GM19025 (cell line): ENCODE measurements around the gene DPY19L2.
A peak's percentile ranks its signal among the peaks of the same experiment; 100 is the strongest.
"Not testable (repeated sequence)": the region's sequence is repeated elsewhere in the genome, so short reads cannot be mapped to it uniquely, and the experiment has no call there.

Experiments used
- ATAC-seq: cut with Tn5 transposase; IDR thresholded peaks from one replicate; pipeline ENCODE4 v1.9.1; 2021; ENCODE audit warnings: mild to moderate bottlenecking, low read depth, moderate library complexity; ENCODE audit not compliant: unreplicated experiment

The DPY19L2 gene

GRCh38 chr12:63668028-63668799 lies at the start of gene DPY19L2:
DPY19L2 (minus strand) TSS chr12:63668493; CDS start chr12:63668393, 100 bp downstream.
- ATAC-seq = peak; percentile 58

- ATAC-seq = not testable (repeated sequence)
Measured at GRCh38 chr12:63716891-63717290, 48.6 kb upstream of the DPY19L2 start.

- not testable (repeated sequence) for ATAC-seq
Measured at GRCh38 chr12:63715107-63715625, 46.9 kb upstream of the DPY19L2 start.

- ATAC-seq = not testable (repeated sequence)
Measured at GRCh38 chr12:63714409-63714808, 46.1 kb upstream of the DPY19L2 start.

- not testable (repeated sequence) for ATAC-seq
Measured at GRCh38 chr12:63713681-63714075, 45.4 kb upstream of the DPY19L2 start.

GRCh38 chr12:63712979-63713680 lies 44.8 kb upstream of the DPY19L2 start:
- ATAC-seq = not testable (repeated sequence)

GRCh38 chr12:63712376-63712974 lies 44.2 kb upstream of the DPY19L2 start:
- not testable (repeated sequence) for ATAC-seq

- not testable (repeated sequence) for ATAC-seq
Measured at GRCh38 chr12:63711339-63711738, 43.0 kb upstream of the DPY19L2 start.

- no peak for ATAC-seq
Measured at GRCh38 chr12:63706336-63706735, 38.0 kb upstream of the DPY19L2 start.

GRCh38 chr12:63699678-63700382 lies 31.5 kb upstream of the DPY19L2 start:
- ATAC-seq = not testable (repeated sequence)

- ATAC-seq = not testable (repeated sequence)
Measured at GRCh38 chr12:63699011-63699410, 30.7 kb upstream of the DPY19L2 start.

- ATAC-seq = not testable (repeated sequence)
Measured at GRCh38 chr12:63690837-63691236, 22.5 kb upstream of the DPY19L2 start.

GRCh38 chr12:63689141-63689540 lies 20.8 kb upstream of the DPY19L2 start:
- ATAC-seq = not testable (repeated sequence)

- not testable (repeated sequence) for ATAC-seq
Measured at GRCh38 chr12:63686623-63687022, 18.3 kb upstream of the DPY19L2 start.

GRCh38 chr12:63685789-63686188 lies 17.5 kb upstream of the DPY19L2 start:
- ATAC-seq = not testable (repeated sequence)

- not testable (repeated sequence) for ATAC-seq
Measured at GRCh38 chr12:63682617-63683016, 14.3 kb upstream of the DPY19L2 start.

GRCh38 chr12:63680758-63681157 lies 12.5 kb upstream of the DPY19L2 start:
- ATAC-seq = not testable (repeated sequence)

- not testable (repeated sequence) for ATAC-seq
Measured at GRCh38 chr12:63672550-63672949, 4.3 kb upstream of the DPY19L2 start.

- not testable (repeated sequence) for ATAC-seq
Measured at GRCh38 chr12:63669936-63670335, 1.6 kb upstream of the DPY19L2 start.

- not testable (repeated sequence) for ATAC-seq
Measured at GRCh38 chr12:63669427-63669826, 1.1 kb upstream of the DPY19L2 start.
